GM18508 (cell line): ENCODE data around the gene DCTN3.

ENCODE experiments used
- ATAC-seq: cut with Tn5 transposase; IDR thresholded peaks from one replicate; pipeline ENCODE4 v1.9.1; 2021; ENCODE audit warnings: moderate number of reproducible peaks; ENCODE audit not compliant: insufficient read depth, unreplicated experiment

Gene DCTN3

DNA sequence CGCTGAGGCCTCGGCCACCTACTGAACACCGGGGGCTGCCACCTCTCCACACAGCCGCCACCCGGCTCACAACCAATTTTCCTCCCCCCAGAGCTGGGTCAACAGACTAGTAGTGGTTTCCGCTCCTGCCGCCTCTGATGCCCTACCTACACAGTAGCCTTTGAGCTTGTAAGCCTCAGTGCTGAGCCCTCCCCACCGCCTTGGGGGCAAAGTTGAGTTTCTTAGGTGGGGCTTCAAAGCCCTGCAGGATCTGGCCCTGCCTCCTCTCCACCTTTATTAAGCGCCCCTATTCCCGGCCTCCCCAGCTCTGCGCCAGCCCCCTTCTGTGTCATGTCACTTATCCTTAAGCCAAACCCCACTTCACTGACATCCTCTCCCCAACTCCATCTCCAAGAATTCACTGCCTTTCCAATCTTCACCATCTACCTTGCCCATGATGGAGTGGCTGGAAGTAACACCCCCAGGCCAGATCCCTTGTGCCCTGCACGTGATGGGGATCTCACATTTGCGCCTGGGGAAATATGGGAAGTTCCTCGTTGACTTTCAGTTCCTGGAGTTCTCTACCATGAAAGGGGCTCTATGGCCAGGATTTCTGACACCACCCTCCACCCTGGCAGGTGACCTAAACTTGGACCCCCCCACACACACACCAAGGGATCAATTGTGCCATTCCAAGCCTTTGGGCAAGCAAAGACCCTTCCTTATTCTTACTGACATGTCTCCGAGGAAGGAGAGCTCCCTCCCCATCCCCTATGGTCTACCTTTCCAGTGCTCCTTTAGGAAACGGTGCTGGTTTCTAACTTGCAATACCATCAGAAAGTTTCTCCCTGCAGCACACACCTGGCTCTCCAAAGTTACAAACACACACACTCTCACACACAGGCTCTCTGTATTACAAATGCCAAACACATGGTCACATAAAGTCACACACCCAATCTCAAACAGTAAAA is 28.1 kb downstream of the DCTN3 start:
- no peak for ATAC-seq

DNA sequence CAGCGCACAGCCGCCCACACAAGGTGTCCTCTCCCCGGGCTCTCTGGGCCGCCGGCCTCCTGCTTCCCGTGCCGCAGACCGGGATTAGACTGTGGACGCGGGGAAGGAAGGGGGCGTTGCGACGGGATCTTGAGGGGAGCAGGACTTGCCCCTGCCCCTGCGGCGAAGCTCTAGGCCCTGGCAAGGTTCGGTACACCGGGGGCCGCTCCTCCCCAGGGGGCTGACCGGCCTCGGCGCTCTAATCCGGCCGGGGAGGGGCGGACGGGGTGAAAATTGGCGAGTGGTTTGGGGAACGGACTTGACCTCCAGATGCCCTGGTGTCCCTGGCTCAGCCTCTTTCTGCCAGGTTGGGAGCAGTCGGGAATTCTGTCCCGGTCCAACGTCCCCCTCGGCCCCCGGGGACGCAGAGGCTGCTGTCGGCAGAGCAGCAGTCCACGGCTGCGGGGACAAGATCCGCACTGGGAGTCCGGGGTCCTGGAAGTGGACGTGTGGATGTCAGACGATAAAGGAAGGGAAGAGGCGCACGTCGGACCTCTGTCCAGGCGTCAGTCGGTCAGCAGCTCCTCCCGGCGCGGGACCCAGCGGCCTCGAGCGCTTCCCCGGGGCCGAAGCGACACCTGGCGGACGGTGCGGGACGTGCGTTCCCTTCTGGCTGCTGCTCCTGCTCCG is 28.9 kb downstream of the DCTN3 start:
- ATAC-seq: no peak

DNA sequence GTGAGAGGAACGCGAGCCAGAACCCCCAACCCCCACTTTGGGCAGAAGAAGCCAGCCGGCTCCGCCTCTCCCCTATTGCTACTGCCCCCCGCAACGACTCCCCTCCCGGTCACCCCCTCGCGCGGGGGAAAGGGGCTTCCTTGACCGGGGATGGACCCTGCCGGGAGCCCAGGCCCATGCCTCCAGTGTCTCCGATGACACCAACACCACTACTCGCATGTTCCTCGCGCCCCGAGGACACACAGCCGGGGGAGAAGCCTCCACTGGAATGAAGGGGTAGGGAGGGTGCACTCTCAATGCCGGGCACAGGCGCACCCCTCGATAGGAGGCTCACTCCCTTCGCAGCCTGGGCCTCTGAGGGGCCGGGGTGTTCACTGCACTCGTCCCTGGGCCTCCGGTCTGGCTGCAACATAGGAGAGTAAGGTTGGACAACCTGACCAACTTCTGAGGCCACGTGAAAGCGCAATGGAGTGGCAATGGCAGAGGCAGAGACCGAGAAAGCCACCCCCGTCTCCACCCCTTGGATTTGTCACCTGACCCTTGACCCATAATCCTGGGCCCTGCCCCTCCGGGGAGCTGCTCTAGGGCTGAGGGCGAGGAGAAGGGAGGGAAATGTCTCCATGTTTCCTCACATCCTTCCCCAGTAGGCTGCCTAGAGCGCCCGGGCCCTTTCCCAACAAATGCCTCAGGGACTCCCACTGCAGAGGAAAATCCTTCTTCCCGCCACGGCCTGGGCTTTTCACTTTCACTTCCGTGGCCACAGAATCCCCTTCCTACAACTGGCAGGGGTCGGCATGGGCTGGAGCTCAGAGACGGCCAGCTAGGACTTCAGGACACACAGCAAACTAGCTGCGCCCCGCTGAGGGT is 29.7 kb downstream of the DCTN3 start:
- no peak for ATAC-seq

DNA sequence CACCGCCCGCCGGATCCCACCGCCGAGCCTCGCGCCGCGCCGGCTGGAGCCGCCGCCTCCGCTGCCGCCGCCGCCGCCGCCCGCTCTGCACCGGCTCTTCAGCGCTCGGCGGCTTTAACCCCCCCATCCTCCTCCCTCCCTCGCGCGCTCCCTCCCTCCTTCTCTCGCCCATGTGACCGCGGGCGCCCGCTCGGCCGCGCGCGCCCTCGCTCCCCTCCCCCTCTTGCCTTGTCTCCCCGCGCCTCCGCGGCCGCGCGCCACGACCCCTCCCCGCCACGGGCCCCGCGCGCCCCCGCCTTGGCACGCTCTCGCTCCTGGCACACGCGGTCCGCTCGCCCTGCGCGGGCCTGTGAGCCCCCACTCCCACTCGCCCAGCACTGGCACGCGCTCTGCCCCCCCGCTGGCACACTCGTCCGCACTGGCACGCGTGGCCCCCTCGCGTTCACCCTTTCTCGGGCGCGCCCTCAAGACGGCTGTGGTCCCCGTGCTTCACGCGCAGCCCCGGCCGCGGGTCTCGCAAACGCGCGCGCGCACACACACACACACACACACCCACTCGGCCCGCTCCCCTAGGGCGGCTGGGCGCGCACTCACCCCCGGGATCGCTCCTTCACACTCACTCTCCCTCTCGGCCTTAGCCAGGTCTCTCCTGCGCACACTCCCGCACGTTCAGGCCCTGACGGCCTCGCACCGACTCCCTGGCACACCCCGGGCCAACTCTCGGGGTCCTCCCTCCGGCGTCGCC is 30.5 kb downstream of the DCTN3 start, which contains the start of gene CNTFR:
TSS of gene CNTFR (minus strand) at position 89 of the 745 bp plus-strand sequence. CDS start 20,743 bp downstream, outside the sequence.
- ATAC-seq: no peak

DNA sequence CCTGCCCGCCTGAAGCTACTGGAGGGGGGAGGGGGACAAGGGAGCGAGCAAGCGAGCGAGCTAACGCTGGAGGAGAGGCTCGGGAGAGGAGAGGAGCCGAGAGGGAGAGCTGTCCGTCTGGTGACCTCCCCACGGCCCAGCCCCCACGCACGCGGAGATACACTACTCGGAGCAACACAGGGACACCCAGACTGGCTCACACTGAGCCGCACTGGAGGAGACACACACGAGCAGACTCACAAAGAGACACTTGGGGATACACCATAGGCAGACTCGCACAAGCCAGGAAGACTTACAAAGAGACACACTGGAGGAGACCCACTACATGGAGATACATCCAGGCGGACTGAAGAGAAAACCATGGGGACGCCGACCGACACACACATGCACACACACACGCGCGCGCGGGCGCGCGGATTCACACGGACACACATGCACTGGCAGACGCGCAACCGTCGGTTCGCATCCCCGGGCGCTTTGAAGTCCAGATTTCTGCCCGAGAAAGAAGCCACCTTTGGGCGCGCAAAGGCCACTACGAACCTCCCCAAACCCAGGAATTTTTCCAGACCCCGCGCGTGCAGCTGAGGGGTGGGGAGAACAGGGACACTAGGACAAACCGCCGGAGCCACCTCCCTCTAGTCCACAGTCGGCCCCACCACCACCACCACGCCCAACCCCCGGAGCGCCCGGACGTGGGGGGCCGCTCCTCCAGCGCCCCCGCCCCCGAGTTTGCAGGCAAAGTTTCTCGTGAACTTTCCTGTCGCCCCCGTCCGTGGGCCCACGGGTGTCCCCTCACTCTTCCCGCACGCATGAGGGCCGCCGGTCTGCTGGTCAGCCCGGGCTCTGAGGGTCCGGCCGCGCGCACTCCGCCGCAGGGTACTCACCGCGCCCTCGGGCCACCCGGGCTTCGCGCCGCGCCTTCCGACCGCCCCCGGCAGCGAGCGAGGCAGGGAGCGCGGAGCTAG is 31.3 kb downstream of the DCTN3 start:
- ATAC-seq: no peak

DNA sequence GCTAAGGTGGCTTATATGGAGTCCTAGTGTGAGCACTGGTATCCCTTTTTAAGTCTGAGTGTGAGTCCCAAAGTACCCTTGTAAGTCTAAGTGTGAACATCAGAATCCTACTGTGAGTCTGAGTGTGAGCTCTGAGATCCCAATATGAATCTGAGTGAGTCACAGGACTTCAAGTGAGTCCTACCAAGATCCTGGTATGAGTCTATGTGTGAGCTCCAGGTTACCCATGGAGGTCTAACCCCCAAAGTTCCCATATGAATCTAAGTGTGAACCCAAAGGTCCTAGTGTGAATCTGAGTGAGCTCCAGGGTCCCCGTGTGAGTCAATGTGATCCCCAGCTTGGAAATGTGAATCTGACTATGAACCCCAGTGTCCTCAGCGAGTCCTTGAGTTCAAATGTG is 33.0 kb downstream of the DCTN3 start:
- no peak for ATAC-seq

DNA sequence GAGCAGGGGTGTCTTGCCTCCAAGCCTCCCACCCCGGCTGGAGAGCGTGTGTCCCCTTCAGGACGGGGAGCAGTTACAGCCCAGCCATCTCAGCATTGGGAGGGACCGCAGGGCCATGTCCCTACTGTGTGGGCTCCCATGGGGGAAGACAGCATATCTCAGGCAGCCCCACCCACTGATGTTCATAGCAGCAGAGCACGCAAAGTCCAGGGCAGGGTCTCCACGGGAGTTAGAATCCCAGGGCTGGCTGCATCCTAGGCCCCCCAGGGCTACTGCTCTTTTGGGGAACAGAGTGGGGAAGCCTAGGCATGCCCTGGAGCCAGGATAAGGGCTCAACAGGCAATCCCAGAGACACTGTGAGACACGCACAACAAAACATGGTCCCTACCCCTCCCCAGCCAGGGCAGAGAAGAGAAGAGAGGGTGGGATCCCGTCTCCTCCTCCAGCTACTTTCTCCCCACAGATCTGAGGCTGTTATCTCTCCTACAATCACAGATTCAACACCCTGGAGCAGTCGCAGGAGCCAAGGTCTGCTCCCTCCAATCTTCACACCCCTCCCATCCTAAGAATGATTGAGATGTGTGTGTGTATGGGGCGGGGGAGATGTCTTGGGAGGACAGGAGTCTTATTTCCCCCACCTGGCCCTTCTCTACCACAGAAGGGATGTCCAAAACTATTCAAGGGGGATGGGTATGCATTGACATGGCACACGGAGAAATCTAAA is 34.2 kb downstream of the DCTN3 start:
- no peak for ATAC-seq

DNA sequence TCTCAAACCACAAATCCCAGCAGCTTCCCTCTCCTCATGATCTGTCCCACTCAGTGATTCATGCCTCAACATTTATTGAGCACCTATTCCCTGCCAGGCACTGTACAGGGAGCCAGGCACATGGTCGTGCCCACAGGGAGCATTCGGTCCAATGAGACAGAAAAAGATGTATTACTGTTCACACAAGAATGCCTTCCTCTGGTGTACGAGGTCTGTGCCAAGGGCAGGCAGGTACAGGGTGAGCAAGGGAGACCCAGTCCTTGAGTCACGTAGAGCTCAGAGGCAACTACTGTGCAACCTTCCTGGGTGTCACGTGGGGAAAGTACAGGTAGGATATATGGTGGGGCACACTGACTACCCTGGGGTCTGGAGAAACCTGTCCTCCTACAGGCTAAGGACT is 35.3 kb downstream of the DCTN3 start:
- no peak for ATAC-seq

DNA sequence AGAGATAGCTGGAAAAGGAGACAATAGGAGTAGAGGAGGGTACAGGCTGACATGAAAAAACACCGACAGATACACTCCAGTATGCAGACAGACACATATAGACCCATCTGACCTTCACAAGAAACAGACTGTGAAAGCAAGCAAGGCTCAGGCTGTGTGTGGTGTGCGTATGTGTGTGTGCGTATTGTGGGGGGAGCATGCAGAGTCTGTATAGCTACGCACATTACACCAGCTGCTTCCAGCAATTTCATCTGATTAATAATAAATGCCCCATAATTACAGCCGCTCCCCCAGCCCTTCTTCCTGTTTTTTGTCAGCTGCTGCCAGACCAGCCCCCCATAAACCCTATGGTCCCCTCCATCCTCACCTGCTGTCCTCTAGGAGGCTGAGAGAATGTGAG is 37.5 kb downstream of the DCTN3 start:
- no peak for ATAC-seq

DNA sequence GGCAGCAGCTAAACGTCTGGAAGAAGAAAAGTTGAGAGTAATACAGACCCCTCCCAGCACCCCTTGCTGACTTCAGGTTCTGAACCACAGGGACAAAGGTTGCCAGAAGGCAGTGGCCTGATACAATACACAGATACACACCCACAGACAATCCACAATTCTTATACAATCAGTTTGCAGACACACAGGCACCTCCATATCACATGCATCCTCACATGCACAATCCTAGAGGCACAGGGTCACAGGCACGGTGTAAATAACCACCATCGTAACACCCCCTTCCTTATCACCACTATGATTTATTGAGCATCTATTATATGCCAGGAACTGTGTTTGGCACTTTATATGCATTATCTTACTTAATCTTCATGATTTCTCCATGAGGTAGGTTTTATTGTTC is 39.0 kb downstream of the DCTN3 start:
- ATAC-seq: no peak

DNA sequence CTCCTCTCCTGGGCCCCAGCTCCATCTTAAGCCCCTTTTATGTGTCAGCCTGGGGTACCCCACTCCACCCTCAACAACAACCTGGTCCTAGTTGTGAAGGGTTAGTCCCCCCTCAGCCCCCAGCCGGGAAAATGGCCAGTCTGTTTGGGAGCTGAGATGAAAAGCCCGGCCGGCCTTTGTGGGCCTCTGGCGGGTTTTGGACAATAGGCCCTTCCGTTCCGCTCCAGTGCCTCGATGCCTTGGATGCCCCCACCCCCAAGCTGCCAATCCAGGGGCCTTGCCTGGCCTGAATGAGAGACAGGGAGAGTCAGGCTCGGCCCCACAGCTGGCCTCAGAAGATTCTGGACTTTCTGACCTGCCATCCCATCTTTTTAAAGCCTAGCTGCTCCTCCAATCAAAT is 39.9 kb downstream of the DCTN3 start:
- no peak for ATAC-seq

DNA sequence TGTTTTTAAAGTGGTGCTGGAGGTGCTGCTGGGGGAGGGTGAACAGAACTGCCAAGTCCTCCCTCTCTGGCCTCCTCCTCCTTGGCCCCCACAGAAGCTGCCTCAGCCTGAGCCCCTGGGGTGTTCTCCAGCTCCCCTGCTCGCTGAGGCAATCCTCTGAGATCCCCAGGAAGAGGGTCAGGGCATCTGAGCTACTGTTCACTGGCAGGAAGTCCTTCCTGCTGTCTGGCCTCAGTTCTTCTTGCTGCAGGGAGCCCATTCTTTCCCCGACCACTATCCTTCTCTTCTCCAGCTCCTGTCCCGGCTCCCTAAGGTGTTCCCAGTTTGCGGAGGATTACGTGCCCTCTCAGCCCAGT is 40.5 kb downstream of the DCTN3 start:
- no peak for ATAC-seq

DNA sequence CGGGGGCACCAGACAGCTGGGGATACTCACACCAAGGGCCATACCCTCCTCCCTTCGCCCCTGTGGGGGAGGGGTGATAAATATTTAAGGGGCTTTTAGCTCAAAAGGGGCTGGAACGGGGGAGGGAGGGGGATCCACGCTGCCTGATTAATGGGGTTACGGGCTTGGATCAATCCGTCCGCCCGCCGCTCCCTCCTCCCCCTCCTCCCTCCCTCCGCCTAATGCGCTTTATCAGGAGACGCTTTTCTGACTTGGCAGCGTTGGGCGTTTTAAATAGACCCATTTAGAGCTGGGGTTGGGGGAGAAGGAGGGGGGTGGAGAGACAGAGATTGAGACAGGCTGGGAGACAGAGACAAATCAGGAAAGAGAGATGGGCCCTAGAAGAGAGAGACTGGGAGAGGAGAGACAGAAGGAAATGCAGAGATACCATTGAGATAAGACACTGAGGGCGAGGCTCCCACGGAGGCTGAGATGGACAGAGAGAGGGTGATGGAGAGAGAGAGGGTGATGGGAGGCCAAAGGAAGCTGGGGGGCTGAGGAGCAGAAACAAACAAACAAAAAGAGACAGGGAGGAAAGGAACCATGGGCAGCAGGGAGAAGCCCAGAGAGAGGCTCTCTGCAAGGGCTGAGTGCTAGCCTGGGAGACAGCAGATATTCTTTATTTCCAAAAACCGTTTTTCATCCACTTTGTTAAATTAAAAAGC is 41.0 kb downstream of the DCTN3 start:
- no peak for ATAC-seq

DNA sequence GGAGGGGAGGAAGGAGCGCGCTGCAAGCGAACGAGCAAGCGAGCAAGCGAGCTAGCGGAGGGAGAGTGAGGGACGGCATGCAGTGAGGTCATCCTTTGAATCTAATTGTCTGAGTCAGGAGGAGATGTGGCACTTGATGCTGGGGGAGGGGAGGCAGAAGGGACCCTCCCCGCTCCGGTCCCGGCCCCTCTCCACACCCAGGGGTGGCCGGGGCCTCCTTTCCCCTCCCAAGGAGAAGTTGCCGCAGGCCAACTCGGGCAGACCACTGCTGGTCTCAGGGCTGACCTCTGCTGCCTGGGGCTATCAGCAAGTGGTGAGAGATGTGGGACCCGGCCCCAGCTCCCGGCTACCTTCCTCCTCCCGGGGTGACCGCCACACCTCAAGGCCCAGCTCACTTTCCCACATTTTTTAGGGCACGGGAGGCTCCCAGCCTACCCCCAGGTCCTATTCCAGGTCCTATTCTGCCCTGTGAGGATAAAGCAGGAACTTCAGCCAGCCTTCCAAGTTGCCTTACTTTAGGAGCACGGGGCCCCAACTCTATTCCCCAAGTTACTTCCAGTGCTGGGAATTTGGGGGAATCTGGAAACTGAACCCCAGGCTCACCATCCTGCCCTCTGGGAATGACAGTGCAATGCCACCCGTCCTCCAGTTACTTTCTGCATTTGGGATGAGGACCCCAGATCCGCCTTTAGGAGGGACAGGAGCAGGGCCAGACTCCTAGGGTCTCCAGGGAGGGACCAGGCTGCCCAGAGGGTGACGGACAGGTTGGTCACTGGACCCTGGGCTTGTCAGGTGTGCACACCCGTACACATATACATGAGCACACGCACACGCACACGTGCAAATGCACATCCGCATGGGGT is 41.8 kb downstream of the DCTN3 start:
- ATAC-seq: no peak

DNA sequence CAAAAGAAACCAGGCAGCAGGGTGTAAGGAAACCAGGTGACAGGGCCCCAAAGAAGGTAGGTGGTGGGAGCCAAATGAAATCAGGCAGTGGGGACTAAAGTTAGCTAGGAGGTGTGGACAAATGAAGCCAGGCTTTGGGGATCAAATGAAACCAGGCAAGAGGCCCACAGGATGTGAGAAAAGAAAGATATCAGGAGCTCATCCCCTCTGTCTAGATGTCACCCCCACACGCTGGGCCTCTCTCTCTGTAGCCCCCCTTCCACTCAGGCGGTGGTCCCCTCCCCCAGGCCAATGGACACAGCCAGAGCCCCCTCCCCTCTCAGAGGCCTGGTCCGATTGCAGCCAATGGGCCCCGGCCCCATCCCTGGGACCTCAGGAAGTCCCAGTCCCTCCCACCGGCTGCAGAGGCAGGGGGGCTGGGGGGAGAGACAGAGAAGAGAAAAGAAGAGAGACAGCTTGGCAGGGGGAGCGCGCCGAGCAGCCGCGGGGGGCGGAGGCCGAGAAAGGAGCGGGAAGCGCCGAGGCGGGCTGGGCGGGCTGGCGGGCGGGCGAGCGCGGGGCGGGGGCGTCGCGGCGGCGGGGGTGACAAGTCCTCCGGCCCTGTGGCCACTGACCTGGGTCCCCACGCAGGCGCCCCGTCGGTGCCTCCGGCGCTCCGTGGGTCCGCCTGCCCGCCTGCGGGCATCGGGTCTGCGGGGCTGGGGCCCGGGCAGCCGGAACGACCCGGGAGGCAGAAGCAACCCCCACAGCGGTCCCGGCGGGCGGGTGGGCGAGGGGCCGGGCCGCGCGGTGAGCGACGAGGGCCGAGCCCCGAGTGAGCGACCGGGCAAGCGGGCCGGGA is 42.7 kb downstream of the DCTN3 start:
- no peak for ATAC-seq
